ENCODE measurements around the gene PAX5.

Gene PAX5

DNA sequence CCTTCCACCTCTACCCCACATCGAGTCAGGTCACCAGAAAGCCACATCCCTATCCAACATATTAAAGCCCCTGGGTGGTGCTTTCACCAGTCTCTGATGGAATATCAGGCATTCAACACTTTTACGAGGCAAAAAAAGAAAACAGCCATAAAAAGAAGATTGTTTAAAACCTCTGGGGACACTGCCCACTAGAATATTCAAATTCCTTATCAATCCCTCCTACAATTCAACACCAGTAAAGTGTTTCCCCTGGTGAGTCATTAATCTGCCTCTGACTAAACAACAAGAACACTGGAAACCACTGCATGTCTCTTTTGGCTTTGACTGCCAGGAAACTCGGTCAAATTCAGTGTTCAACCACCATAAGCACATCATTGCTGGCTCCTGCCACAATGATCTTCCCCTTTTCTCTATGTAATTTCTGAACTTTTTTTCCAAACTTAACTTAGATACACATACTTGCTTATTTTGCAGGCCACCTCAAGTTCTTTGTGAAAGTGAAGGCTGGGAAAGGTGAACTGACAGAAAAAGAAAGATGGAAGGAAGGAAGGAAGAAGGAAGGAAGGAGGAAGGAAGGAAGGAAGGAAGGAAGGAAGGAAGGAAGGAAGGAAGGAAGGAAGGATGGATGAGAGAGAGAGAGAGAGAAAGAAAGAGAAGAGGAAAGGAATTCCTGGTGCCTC, 105.3 kb downstream of the PAX5 start:
- no peak for DNase-seq

- no peak for DNase-seq
Measured at GRCh38 chr9:36928210-36928609, 105.9 kb downstream of the PAX5 start.

DNA sequence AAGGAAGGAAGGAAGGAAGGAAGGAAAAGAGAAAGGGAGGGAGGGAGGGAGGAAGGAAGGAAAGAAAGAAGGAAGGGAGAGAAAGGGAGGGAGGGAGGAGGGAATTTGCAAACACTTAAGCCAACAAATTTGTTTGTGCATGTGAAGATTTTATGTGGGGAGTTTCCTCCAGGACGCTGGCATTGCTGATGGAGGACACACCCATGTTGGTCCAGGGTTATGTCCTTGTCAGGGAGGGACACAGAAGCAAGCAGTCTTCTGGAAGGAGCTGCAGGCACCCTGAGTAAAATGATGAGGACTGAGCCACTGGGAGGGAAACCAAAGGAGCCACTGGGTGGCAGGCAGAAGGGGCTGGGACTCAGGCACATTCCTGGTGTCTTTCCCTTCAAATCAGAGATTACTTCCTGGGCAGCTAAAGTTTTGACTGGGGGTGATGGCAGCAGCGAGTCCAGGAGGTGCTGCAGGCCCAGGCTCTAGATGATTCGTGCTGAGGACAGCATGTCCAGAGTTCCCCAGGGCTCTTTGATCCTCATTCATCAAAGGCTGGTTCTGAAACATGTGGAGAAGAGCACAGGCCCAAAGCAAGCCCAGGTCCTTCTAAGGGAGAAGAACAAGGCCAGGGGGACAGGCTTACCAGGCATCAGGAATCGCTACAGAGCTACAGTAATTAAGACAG, 109.2 kb downstream of the PAX5 start:
- DNase-seq = no peak

DNA sequence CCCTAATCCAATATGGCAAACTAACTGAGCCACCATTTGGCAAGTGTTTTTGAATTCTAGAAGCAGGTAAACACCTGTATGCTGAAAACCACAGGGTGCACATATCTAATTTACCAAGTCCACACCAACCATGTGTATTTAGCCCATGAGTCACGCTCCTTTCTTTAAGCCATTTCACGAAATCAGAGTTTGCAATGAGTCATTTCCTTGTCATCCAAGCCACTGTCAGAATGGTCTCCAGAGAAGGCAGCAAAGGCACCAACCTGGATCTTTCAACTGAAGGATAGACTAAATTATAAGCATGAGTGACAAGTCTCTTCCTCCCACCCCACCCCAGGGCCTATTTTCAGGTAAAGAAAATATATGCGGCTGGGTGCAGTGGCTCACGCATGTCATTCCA, 110.0 kb downstream of the PAX5 start:
- no peak for DNase-seq

GRCh38 chr9:36923025-36923625, 110.9 kb downstream of the PAX5 start:
- DNase-seq = no peak

- DNase-seq = no peak
Measured at GRCh38 chr9:36922548-36922947, 111.5 kb downstream of the PAX5 start.

GRCh38 chr9:36914212-36914577, 119.9 kb downstream of the PAX5 start:
- no peak for DNase-seq

DNA sequence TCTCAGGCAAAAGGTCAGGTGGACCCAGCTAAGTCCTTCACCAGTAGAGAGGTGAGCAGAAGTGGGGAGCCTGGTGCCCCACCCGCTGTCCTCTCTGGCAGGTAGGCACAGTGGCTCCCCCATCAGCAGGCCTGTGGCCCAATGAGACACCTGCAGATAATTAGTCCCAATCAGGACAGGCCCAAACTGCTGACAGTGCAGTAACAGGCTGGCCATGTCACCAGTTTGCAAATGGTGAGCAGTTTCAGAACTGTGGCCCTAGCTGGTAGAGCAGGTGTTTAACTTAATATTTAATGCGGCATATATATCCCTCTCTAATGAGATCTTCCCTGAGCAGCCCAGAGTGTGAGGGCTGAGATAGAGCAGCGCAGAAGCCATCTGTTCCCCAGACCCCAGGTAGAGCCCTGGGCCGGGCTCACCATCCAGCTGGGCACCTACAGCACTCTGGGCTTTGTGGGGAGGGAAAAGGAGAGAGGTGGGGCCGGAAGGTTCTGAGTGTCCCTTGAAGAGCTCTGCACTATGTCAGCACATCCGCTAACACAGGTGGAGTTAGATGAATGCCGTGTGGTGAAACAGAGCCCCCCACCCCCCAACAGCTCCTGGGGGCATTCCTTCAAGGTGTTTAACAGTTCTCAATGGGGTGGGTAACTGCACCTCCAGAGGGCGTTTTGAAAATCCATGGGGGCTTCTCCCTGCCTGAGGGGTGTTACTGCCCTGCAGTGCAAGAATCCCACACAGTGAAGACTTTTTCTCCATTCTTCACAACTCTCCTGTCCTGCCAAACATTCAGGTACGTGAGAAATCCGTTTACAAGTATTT, 120.5 kb downstream of the PAX5 start:
- no peak for DNase-seq

DNA sequence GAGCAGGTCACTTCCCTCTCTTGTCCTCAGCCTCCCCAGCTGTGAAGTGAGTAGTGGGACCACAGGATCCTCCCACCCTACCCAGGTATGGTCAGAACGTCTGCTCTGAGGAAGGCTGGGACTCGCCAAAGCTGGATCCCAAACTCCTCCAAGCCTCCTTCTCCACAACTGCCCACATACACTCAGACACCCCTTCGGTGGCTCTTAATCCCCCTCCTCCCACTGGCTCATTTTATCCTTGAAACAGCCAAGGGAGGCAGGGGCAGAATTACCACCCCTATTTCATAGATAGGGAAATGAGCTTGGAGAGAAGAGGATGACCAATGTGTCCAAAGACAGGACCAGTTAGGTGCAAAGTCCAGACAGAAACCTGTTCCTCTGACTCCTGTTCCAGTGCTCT, 121.4 kb downstream of the PAX5 start:
- DNase-seq = no peak

DNA sequence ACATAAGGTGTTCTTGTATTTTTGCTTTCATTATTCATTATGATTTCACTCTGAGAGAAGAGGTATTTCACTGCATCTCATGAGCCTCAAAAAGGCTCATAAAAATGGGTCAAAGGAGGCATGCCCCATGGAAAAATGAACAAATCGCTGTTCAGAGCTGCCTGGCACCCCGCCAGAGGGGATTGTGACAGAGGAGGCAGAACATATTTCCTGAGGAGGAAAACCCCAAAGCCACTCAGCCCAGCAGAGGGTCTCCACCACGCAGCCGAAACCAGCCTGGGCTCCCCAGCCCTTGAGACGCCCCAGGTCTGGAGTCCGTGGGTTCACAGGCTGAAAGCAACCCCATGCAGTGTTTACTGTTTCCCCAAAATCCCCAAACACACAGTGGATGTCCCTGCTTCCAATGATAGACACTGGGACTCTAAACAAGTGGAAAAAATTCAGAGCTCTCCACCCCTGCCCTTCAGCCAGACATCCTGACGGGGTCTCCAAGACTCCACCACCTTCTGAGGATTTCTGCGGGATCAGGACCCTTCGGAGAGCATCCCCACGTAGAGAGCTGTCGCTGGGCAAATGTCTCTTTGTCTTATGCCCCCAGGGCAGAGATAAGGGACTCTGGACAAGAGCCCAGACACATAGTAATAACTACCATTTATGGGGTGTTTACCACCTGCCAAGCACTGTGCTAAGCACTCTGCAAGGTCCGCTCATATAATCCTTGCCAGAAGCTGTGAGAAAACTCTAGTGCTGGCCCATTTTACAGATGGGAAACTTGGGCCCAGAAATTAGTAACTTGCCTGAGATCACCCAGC, 122.3 kb downstream of the PAX5 start:
- no peak for DNase-seq

DNA sequence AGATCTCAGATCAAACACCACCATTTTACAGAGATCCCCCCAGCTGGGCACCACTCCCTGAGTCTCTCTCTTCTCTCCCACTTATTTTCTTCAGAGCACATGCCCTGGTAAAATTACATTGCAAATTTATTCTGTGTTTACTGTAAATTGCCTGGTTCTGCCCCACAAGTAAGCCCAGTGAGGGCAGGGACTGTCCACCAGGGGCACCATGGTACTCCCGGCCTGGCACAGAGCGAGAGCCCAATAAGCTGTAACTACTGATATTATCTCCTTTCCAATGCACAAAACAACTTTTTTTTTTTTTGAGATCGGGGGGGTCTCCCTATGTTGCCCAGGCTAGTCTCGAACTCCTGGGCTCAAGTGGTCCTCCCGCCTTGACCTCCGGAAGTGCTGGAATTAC, 123.0 kb downstream of the PAX5 start:
- no peak for DNase-seq

- DNase-seq = no peak
Measured at GRCh38 chr9:36906492-36906891, 127.6 kb downstream of the PAX5 start.

DNA sequence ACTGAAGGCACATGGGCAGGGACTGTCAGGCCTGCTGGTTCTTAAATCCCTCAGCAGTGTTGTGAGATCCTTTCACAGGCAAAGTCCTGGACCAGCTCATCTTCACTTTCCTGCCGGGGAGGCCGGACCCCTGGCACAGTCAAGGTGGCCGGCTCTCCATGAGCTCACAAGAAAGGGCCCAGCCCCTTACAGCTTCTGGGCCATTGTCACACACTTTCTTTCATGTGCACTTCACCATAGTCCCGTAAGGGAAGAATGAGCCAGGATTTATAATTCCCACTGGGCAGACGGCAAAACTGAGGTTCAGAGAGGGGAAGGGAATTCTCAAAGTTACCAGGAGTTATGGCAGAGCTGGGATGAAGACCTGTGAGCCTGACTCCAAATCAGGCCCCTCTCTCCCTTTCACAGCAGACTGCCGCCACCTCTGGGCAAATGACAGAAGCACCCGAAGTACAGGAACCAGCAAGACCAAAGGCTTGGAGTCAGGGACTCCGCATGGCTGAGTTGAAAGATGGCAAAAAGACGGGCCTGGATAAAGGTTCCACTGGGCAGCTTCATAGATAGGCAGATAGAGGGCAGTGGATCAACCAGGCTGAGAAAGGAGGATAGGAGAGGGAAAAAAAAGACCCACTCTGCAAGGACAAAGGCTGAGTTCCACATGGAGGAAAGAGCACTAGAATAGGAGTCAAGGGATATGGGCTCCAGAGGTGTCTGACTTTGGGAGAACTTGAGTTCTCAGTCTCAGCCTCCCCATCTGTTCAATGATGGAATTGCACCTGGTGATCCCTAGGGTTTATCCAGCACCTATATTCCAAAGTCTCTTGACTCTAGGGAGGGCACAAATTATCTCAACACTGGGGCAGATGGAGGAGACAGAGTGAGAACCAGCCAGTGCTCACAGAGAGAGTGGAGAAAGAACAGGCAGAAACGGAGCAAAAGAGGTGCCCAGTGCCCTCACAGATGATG, 128.7 kb downstream of the PAX5 start:
- DNase-seq = no peak

DNA sequence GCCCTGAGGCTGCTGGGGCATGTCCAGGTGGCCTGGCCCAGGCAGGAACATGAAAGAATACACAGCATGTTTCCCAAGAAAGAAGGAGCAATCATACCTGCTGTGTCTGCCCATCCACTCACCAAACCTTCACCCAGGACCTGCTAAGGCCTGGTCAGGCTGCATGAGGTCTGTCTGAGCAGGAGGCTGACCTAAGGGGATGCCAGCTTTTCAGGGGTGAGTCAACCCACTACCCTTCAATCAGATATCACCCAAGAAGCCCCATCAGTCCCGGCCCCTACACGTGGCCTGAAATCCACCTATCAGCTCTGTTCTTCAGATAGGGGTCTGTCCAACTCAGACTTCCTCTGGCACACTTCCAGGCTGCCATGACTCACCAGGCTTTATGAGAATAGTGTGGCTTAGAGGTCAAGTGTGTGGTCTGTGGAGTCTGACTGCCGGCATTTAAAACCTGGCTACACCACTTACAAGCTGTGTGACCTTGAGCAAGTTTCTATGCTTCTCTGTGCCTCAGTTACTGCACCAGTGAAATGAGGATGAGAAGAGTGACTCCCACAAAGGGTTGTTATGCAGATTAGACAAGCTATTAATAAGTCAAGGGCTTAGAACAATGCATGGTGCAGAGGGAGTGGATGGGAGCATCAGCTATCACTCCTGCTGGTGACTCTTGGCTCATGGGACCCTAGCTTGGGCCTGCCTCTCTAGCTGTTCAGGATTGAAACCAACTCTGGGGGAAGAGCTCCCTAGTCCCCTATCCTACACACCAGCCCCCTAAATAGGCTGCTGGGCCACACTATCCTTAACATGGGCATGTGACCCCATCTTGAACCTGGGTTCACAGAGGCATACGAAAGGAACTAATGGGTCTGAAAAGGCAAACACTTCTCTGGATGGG, 130.3 kb downstream of the PAX5 start:
- DNase-seq = no peak

GRCh38 chr9:36902861-36903524, 131.1 kb downstream of the PAX5 start:
- no peak for DNase-seq

GRCh38 chr9:36902080-36902716, 131.9 kb downstream of the PAX5 start:
- DNase-seq = no peak

DNA sequence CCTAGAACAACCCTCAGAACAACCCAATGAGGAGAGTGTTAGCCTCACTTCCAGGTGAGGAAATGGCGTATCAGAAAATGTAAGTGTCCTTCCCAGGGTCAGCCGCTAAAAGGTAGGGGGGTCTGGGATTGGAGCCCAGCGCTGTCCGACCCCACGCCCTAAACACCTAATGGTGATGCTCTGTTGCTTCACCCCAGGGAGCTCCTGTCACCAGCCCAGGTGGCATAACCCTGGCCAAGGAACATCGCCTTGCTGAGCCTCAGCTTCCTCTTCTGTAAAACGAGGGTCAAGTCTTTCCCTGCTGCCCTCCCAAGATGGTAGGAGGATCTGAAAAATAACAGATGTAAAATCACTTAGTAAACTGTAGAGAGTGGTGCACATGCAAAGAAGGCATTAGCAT, 132.5 kb downstream of the PAX5 start:
- no peak for DNase-seq

DNA sequence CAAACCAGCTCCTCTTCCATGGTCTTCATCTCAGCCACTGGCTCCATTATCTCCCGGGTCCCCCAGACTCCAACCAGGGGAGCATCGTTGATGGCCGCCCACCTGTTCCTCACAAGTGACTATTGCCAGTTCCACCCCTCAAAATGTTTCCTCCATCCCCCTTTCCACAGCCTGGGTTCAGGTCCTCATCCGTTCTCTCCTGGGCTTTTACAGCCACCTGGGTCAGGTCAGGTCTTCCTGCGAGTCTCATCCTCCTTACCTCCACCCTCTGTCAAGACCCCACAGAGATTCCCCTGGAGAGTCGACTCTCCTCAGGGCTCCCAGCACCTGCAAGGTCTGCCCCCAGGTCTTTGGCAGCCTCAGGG, 133.2 kb downstream of the PAX5 start:
- DNase-seq = no peak

- no peak for DNase-seq
Measured at GRCh38 chr9:36900136-36900855, 133.8 kb downstream of the PAX5 start.

Data from cortex of kidney (tissue), 1 donor.